C4-2B (cell line): Measurements from ENCODE around the gene SOX1.

Experiments
- H3K27ac ChIP-seq: fragments of 450-650 bp; 2 replicates; pipeline ENCODE4 v1.5.1; 2017
- ZFX ChIP-seq: fragments of 450-650 bp; IDR thresholded peaks from 2 replicates; pipeline ENCODE4 v1.6.1; 2017
- TF ChIP-seq, protein P1 (sequence below): fragments of 450-650 bp; conservative IDR thresholded peaks from 2 replicates; pipeline ENCODE4 v1.5.1; 2017; ENCODE audit warnings: mild to moderate bottlenecking

Gene SOX1

DNA sequence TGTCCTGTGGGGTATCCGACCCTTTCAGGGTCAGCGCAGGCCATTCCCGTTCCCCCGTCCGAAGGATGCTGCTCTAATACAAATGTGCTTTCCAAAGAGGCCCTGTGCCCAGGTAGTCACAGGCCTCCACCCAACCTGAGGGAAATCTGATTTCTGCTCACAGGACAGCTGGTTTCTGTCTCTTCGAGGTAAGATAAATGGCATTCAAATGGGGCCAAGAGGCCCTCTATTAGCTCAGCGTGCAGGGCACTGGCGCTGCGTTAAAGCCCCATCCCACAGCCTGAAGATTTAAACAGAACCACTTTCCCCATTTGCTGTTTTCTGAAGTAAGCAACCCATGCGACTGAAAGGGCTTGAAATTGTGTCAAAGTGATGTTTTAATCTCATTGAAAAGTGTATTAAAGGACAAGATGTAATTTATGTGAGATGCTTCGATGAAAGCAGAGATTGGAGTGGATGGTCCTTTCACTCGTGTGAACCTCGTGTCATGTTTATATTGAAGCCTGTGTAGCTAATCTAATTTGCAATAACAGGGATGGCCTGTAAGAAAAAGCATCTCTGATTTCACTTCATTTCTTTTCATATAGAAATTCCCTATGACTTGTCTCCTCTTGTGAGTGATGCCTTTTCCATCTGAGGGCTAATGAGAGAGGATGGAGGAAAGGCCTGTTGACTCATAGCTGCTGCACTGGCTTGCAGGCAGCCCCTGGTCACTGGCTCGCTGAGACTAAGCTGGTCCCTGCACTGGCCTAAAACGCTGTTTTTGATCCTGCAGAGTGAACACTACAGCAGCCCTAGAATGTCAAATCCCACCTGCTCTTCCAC lies 7.3 kb upstream of the SOX1 start:
- H3K27ac ChIP-seq, result no peak overlapping the region
- TF ChIP-seq, protein P1, sequence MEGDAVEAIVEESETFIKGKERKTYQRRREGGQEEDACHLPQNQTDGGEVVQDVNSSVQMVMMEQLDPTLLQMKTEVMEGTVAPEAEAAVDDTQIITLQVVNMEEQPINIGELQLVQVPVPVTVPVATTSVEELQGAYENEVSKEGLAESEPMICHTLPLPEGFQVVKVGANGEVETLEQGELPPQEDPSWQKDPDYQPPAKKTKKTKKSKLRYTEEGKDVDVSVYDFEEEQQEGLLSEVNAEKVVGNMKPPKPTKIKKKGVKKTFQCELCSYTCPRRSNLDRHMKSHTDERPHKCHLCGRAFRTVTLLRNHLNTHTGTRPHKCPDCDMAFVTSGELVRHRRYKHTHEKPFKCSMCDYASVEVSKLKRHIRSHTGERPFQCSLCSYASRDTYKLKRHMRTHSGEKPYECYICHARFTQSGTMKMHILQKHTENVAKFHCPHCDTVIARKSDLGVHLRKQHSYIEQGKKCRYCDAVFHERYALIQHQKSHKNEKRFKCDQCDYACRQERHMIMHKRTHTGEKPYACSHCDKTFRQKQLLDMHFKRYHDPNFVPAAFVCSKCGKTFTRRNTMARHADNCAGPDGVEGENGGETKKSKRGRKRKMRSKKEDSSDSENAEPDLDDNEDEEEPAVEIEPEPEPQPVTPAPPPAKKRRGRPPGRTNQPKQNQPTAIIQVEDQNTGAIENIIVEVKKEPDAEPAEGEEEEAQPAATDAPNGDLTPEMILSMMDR, result no peak
- no peak for TF ChIP-seq ZFX

DNA sequence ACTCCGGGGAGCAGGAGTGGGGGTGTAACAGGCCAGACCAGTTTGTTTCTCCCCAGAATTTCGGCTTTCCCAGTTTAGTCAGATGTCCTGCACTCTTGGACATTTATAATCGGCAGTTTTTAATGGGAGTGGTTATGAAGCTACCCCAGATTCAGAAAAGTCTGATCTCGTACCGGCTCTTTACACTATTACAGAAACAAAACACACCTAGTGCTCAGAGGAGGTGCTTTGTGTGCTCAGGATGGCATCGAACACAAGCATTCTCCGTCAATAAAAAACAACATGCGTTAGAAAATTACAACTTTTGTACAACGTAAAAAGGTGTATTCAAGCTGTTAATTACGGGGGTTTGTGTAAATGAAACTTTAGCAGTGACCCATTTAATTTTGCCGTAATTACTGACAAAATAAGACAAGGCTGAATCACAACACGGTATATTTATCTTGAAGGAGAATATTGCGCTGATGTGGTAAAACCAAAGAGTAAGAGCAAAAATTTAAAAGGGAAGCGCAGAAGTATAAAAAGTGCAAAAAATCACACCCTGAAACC lies 6.6 kb upstream of the SOX1 start:
- H3K27ac ChIP-seq, result no peak overlapping the region
- TF ChIP-seq ZFX, result no peak
- TF ChIP-seq, protein P1, result no peak

DNA sequence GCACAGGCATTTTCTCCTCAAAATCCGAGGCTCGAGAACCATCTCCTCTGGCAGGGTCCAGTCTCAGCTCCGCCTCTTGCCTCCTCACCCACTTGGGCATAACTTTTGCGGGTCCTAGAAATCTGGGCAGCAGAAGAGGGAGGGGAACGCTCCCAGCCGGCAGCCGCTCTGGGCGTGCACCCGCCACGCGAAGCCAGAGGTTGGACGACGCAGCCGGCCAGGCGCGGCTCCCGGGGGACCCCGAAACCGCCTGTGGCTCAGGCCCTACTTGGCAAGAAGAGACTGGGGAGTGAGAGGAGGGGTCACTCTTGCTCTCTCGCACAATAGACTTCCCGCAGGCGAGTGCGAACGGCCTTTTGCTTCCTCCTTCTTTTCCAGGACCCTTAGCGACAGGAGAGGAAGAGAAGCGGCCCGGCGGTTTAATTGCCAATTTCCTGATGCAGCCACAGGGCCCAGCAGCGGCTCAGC lies 6.0 kb upstream of the SOX1 start:
- no peak overlapping the region for H3K27ac ChIP-seq
- TF ChIP-seq, protein P1, result no peak
- TF ChIP-seq ZFX, result no peak

DNA sequence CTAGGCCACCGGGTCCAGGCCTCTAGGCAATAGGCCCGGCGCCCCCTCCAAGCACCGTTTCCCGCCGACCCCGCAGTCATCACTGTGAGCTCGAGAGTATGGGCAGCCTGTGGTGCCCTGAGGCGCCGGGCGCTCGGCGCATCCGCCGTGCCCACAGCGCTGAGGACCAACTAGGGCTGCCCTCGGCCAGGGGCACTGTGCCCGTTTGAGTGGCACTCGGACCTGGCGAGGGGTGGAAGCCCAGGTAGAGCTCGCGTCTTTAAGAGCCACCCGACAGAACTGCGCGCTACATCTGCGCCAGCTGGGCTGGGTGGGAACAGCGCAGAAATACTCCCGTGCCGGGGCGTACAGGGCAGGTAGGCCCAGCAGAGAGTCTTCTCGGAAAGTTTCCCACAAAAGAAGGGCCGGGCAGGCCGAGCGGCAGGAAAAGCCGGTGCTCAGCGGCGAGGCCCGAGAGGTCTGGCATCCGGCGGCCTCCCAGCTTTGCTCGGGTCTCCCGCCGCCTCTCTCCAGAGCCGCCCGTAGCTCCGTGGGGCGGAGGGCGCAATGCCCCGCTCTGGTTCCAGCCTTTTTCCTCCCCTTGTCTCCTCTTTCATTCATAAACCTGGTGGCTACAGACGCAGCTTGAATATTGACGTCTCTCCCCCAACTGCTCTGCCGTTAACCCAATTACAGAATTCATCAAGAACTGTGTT lies 5.4 kb upstream of the SOX1 start:
- TF ChIP-seq, protein P1, result no peak
- TF ChIP-seq ZFX, result no peak
- H3K27ac ChIP-seq, result no peak overlapping the region

DNA sequence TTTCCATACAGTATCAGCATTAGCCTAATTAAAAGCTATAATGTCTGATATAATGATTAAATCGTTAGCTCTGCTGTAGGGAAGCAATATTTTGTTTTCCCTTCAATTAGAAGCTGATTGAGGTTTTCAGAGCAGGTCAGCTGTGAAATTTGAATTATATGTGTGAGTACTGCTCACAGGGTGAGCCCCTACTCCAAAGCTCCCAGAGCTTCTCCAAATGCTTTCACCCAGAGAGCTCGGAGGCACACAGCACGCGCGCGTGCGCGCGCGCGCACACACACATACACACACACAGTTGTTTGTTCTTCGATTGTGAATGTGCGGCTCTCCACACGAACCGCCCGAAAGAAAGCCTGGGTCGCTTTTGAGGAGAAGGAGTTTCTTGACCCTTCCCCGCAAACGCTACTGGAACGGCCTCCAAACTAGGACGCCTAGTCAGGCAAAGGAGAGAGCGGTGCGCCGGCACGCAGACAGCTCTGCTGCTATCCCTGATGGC lies 4.8 kb upstream of the SOX1 start:
- TF ChIP-seq, protein P1, result no peak
- TF ChIP-seq ZFX, result no peak
- H3K27ac ChIP-seq, result no peak overlapping the region

DNA sequence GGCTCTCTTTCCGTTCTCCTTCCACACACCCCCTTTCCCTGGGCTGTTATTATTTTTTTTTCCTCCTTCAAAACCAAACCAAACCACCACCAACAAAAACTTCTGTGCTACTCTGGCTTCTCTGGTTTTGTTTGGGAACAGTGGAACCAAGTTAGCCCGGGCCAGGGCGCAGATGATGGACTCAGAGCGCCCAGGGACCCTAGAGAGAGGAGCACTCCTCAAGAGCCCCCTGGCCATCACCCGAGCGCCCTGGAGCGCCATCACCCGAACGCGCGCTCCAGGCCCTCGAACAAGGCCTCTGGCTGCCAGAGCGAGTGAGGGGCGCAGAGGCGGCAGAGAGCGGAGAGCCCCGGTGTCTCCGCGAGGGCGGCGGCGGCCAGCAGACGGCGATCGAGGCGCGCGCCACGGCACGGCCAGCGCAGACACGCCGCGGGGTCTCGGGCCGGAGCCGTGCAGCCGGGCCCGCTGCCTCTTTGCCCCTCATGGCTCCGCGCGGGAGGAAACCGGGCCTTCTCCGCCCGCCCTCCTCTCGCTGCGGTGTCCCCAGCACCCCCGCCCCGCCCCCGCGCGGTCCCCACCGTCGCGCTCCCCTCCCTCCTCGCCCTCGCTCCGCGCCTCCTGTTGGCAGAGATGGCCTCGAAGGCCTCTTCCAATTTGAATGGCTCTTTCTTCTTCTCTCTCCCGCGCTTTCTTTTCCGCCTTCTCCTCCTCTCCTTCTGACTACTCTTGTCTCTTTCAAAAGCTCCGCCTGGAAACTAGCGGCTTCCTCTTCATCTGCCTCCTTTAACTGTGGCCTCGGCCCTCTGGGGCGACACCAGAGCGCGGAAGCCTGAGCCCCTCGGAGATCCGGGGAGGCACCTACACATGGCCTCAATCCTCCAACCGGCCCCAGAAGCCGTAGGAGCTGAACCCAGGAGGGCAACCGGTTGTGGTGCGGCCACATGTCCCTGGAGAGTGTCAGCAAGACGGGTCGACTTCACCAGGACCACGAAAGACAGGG lies 4.1 kb upstream of the SOX1 start:
- TF ChIP-seq, protein P1, result peak; percentile 84
- TF ChIP-seq ZFX, result no peak
- H3K27ac ChIP-seq, result no peak overlapping the region
